ENCODE results near the gene SYAP1. TPM values are rescaled to one million over a fixed set of nuclear protein-coding genes. Genes with fewer than 3 reads are reported as not detected.
"Not testable (repeated sequence)": the region's sequence is repeated elsewhere in the genome, so short reads cannot be mapped to it uniquely, and the experiment has no call there.

SYAP1 gene
- total and polyA plus RNA-seq, 2 donors = 9.5 to 29.9 TPM

DNA sequence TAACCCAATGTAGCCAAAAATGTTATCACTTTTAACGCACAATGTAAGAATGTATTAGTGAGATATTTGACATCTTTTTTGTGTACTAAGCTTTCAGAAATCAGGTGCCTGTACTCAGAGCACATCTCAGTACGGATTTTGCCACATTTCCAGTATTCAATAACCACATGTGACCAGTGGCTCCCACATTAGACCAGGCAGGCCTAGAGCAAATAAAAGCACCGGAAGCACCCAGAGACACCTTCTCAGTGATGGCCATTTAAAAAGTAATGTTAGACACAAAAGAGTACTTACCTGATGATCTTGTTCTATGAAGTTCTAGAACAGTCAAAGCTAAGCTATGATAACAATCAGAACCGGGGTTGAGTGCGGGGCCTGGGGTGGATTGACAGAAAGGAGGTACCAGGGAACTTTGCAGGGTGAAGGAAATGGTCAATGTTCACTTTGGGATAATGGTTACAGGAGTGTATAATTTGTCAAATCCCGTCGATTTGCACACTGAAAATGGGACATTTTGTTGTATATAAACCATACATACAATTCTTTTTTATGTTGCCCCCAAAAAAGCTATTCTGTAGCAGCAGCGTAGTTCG lies 8.1 kb upstream of the SYAP1 start:
- Histone ChIP-seq H3K36me3 (ENCODE audit: insufficient read depth) (no peaks in the 10 kb centered on the region), H3K27ac (ENCODE audit: low read depth) (peak overlapping the region; percentile 91), H3K4me3 (ENCODE audit: low read depth, low read length) (peak overlapping the region; percentile 87), H3K4me1 (ENCODE audit: insufficient read depth) (no peaks in the 10 kb centered on the region)
- WGBS = 33% methylated on average over 9 of the region's 9 CpGs
- no peak for DNase-seq (ENCODE audit: extremely low spot score)

DNA sequence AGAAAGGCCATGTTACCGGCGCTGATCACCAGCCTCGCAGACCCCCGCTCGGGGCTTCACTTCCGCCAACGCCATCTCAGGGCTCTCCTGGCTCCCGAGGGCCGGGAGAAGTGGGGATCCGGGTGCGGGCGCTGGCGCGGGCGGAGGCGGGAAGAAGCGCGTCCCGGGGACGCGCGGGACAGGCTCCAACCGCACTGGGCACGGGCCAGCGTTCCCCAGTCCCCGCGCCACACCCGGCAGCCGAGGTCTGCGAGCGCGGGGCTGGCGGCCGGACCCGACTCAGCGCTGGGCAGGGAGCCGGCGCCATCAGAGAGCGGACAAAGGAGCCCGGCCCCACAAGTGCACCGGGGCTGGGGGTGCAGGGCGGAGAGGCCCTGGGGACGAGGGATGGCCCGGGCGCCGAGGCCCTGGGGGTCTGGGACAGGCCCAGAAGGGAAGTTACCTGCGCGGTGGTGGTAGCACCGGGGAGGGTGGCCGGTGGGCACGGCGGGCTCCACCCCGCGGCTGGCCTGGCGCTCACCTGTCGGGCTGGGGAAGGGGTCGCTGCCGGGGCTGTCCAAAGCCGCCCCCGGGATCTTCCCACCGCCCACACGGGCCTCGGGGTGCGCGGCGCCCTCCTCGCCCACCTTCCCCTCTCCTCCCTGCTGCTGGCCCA lies 7.4 kb upstream of the SYAP1 start:
- peak overlapping the region; percentile 87 for H3K4me3 ChIP-seq (ENCODE audit: low read depth, low read length)
- DNase-seq (ENCODE audit: extremely low spot score) = no peak
- WGBS = under 1% methylated on average over 63 of the region's 67 CpGs
- H3K36me3 ChIP-seq (ENCODE audit: insufficient read depth) = no peaks in the 10 kb centered on the region
- H3K27ac ChIP-seq (ENCODE audit: low read depth) = peak overlapping the region; percentile 91
- H3K4me1 ChIP-seq (ENCODE audit: insufficient read depth) = no peaks in the 10 kb centered on the region

DNA sequence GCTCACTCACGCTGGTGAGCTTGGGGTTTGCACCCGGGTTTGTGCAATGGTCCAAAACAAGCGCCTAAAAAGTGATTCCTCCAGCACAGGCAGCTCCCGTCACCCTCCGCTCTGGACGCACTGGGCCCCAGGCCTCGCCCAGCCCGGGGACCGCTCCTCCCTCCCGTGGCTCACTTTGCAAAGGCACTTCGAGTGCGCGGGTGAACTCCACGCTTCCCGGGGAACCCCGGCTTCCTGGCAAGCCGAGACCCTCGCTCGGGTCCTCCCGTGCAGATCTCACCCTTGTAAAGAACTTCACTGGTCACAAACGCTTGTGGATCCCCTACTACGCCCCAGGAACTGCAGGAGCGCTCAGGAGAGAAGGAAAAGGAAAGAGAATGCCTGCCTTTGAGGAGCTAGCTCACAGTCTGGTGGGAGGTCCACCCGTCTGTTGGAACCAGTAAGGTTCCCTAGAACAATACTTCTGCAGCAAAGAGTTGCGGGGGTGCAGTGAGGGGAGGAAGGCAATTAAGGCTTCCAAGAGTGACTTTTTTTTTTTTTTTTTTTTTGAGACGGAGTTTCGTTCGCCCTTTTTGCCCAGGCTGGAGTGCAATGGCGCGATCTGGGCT lies 6.8 kb upstream of the SYAP1 start, which contains the start of gene CTPS2:
CTPS2 (minus strand) TSS at position 122 of the 608 bp plus-strand sequence. CDS start 9,767 bp downstream, outside the sequence.
- peak within 1 kb of the TSS; percentile 91 for H3K27ac ChIP-seq (ENCODE audit: low read depth)
- H3K4me3 ChIP-seq (ENCODE audit: low read depth, low read length) = peak within 1 kb of the TSS; percentile 87
- no peaks in the 10 kb centered on the region for H3K4me1 ChIP-seq (ENCODE audit: insufficient read depth)
- DNase-seq (ENCODE audit: extremely low spot score) = no peak
- no peaks in the 10 kb centered on the region for H3K36me3 ChIP-seq (ENCODE audit: insufficient read depth)
- 7% methylated on average over 30 of the region's 30 CpGs for WGBS

DNA sequence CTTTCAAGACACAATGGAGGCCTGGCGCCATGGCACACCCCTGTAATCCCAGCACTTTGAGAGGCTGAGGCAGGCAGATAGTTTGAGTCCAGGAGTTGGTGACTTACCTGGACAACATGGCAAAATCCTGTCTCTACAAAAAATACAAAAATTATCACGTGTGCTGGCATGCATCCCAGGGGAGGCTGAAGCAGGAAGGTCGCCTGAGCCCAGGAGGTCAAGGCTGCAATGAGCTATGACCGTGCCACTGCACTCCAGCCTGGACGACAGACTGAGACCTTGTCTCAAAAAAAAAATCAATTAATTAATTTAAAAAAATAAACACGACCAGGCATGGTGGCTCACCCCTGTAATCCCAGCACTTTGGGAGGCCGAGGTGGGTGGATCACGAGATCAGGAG lies 4.9 kb upstream of the SYAP1 start:
- H3K4me3 ChIP-seq (ENCODE audit: low read depth, low read length) = no peak overlapping the region
- 90% methylated on average over 8 of the region's 8 CpGs for WGBS
- no peaks in the 10 kb centered on the region for H3K36me3 ChIP-seq (ENCODE audit: insufficient read depth)
- H3K27ac ChIP-seq (ENCODE audit: low read depth) = no peak overlapping the region
- DNase-seq (ENCODE audit: extremely low spot score) = no peak
- no peaks in the 10 kb centered on the region for H3K4me1 ChIP-seq (ENCODE audit: insufficient read depth)

DNA sequence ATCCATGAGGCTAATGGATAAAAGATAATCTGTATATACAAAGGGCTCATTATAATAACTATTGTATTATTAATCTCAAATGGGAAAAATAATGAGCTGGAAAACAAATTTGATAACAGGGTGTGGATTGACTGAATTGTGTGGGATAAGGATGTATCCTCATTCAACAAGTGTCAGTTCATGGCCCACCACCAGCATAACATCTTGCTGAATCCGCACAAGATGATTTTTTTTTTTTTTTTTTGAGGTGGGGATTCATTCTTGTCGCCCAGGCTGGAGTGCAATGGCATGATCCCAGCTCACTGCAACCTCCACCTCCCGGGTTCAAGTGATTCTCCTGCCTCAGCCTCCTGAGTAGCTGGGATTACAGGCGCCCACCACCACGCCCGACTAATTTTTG lies 3.8 kb upstream of the SYAP1 start:
- not testable (repeated sequence) for DNase-seq (ENCODE audit: extremely low spot score)
- 85% methylated on average over 3 of the region's 6 CpGs for WGBS

DNA sequence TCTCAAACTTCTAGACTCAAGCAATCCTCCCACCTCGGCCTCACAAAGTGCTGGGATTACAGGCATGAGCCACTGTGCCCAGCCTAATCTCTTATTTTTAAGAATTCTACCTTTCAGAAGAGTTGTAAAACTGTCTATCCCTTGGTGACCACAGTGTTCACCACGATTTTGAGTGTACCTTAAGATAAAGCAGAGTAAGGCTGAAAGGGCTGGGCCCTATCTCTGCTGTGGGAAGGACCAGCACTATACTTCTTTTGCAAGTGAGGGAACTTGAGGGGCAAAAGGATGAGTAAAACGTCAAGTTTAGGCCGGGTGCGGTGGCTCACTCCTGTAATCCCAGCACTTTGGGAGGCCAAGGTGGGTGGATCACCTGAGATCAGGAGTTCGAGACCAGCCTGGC lies 3.0 kb upstream of the SYAP1 start:
- H3K27ac ChIP-seq (ENCODE audit: low read depth); H3K36me3 ChIP-seq (ENCODE audit: insufficient read depth); H3K4me3 ChIP-seq (ENCODE audit: low read depth, low read length); DNase-seq (ENCODE audit: extremely low spot score); H3K4me1 ChIP-seq (ENCODE audit: insufficient read depth): not testable (repeated sequence)
- 83% methylated on average over 6 of the region's 6 CpGs for WGBS

More for the DNA sequence above, 3.8 kb upstream of the SYAP1 start:
- H3K4me3 ChIP-seq (ENCODE audit: low read depth, low read length); H3K4me1 ChIP-seq (ENCODE audit: insufficient read depth); H3K27ac ChIP-seq (ENCODE audit: low read depth); H3K36me3 ChIP-seq (ENCODE audit: insufficient read depth): not testable (repeated sequence)

DNA sequence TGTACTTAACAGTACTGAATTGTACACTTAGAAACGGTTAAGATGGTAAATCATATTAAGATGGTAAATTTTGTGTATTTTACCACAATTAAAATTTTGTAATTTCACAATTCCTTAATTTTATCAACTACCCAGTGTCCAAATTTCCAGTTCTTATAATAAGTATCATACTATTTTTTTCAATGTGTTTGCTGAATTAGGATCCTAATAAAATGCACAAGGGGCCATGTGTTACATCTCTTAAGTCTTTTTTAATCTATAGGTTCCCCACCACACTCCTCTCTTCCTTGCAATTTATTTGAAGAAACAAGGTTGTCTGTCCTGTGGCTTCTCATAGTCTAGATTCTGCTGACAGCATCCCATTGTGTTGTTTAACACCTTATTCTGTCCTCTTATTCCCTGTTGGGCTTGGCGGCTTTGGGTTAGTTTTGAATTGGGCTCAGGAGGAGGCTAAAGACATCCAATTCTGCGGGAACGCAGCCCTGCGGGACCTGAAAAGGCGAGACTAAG lies 533 bp upstream of the SYAP1 start:
- 10% methylated on average over 6 of the region's 6 CpGs for WGBS

DNA sequence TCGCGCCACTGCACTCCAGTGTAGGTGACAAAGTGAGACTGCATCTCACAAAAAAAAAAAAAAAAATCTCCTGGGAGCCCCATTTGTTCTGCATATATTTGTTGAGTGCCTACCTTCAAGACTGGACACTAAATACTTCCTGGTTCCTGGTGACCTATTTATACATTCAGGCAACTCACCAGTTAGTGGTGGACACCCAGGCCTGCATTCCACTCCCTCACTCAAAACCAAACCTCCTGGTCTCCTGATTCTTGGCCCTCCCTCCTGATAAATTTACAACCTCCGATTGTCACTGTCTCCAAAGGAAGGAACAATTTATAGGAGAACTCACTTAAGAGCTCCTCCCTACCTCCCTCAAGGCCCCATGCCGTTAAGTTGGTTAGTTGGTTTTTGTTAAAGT lies 3.1 kb downstream of the SYAP1 start:
- 67% methylated on average over 4 of the region's 4 CpGs for WGBS
- Histone ChIP-seq H3K4me1 (ENCODE audit: insufficient read depth) (no peaks in the 10 kb centered on the region), H3K36me3 (ENCODE audit: insufficient read depth) (no peaks in the 10 kb centered on the region), H3K27ac (ENCODE audit: low read depth) (no peak overlapping the region), H3K4me3 (ENCODE audit: low read depth, low read length) (no peak overlapping the region)
- DNase-seq (ENCODE audit: extremely low spot score) = no peak

More for the DNA sequence above, 533 bp upstream of the SYAP1 start:
- Histone ChIP-seq H3K27ac (ENCODE audit: low read depth) (peak overlapping the region; percentile 96), H3K36me3 (ENCODE audit: insufficient read depth) (no peaks in the 10 kb centered on the region), H3K4me3 (ENCODE audit: low read depth, low read length) (peak overlapping the region; percentile 31), H3K4me1 (ENCODE audit: insufficient read depth) (no peaks in the 10 kb centered on the region)
- DNase-seq (ENCODE audit: extremely low spot score) = no peak

DNA sequence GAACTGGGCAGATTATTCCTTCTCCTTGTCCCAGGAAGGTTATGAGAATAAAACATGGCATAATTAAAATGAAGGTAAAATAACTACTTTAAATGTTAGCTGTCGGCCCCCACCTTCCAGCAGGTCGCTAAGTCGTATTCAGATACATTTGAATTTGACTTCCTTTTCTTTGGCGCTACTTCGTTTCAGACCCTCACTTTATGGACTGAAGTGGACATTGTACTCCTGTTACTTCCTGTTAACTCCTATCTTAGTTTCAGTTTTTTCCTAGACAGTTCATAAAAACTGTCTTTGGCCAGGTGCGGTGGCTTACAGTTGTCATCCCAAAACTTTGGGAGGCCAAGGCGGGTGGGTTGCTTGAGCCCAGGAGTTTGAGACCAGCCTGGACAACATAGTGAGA lies 5.7 kb downstream of the SYAP1 start:
- H3K27ac ChIP-seq (ENCODE audit: low read depth) = no peak overlapping the region
- WGBS = 94% methylated on average over 7 of the region's 7 CpGs
- no peak for DNase-seq (ENCODE audit: extremely low spot score)
- H3K36me3 ChIP-seq (ENCODE audit: insufficient read depth) = no peaks in the 10 kb centered on the region
- H3K4me1 ChIP-seq (ENCODE audit: insufficient read depth) = no peaks in the 10 kb centered on the region
- no peak overlapping the region for H3K4me3 ChIP-seq (ENCODE audit: low read depth, low read length)

DNA sequence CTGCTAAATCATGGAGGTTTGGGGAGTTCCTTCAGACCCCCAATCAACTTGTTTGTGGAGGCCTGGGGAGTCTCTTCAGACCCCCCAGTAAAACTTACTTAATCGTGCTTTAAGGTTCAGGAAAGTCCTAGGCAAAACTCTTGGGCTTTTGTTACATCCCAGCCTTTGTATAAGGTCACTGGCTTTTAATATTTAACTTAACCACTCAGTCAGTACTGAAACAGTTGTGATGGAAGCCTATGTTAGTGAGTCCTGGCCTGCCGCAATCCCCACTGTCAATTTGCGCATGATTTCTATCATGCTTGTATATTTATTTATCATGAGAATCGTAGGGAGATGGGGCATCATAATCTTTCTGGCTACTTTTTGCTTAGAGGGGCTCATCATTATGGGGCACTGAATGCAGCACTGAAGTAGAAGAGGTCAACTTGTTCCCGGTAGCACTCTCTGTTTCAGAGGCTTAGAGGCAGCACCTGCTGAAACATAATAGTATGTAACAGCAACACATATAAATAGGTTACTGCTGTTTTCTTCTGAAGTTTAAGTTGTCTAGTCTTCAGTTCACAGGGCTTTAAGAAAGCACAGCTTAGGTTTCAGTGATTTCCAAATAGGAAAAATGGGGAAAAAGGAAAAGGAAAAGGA lies 7.1 kb downstream of the SYAP1 start:
- H3K4me3 ChIP-seq (ENCODE audit: low read depth, low read length); H3K27ac ChIP-seq (ENCODE audit: low read depth); DNase-seq (ENCODE audit: extremely low spot score); H3K4me1 ChIP-seq (ENCODE audit: insufficient read depth); H3K36me3 ChIP-seq (ENCODE audit: insufficient read depth): not testable (repeated sequence)
- WGBS = 87% methylated on average over 5 of the region's 5 CpGs

DNA sequence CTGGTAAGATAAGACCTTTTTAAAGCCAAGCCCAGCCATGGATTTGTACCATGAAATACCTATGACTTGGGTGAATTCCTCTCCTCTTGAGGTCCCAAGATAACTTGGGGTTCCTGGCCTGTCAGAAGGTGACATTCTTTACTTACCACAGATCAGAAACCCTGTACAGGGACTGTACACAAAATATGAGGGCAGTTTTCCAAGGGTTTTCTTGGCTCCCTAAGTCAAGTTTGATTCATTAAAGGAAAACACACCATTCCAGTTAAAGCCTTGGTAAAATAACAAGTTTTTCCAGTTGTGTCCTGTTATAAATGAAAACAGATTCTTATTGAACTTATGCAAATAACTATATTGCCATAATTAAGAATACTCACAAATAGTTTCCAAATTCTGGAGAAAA lies 8.2 kb downstream of the SYAP1 start:
- DNase-seq (ENCODE audit: extremely low spot score) = no peak
- H3K4me1 ChIP-seq (ENCODE audit: insufficient read depth) = no peaks in the 10 kb centered on the region
- no peak overlapping the region for H3K4me3 ChIP-seq (ENCODE audit: low read depth, low read length)
- H3K36me3 ChIP-seq (ENCODE audit: insufficient read depth) = no peaks in the 10 kb centered on the region
- H3K27ac ChIP-seq (ENCODE audit: low read depth) = no peak overlapping the region

DNA sequence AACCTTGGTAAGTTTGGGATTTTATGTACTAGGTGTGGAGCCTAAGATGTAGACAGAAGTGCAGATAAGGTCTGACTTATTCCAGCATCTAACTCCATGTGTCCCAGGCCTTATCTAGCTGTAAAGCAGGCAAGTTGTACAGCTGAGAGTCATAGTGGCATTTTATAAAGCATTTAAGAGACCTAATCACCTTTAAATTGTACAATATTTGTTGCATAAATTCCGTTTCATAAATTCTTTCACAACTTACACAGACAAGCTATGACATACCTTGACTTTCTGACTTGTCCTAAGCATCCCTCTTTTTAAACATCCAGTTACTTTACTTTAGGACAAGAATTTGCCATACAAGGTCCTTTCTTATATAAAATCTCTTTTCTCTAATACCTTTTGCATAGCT lies 11.0 kb downstream of the SYAP1 start:
- no peak overlapping the region for H3K27ac ChIP-seq (ENCODE audit: low read depth)
- no peak for DNase-seq (ENCODE audit: extremely low spot score)
- no peak overlapping the region for H3K4me3 ChIP-seq (ENCODE audit: low read depth, low read length)
- no peaks in the 10 kb centered on the region for H3K36me3 ChIP-seq (ENCODE audit: insufficient read depth)
- no peaks in the 10 kb centered on the region for H3K4me1 ChIP-seq (ENCODE audit: insufficient read depth)
- 98% methylated on average over 1 of the region's 1 CpG for WGBS

DNA sequence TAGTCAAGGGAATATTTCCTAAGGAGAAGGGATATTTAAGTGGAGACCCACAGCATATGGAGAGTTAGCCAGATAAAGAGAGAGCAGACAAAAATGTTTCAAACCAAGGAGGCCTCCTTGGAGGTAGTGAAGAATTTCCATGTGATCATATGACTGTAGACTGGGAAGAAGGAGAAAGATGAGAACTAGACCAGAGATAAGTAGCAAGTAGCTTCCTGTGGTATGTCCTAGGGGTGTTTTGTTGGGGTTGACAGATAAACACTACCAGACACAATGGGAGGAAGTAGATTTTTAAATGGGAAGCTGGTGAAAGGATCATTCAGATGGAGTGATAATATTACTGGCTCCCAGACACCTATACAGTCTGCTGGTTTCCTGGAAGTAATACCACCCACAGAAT lies 13.6 kb downstream of the SYAP1 start:
- no peak overlapping the region for H3K4me3 ChIP-seq (ENCODE audit: low read depth, low read length)
- H3K27ac ChIP-seq (ENCODE audit: low read depth) = no peak overlapping the region
- no peaks in the 10 kb centered on the region for H3K36me3 ChIP-seq (ENCODE audit: insufficient read depth)
- no peaks in the 10 kb centered on the region for H3K4me1 ChIP-seq (ENCODE audit: insufficient read depth)
- DNase-seq (ENCODE audit: extremely low spot score) = no peak

DNA sequence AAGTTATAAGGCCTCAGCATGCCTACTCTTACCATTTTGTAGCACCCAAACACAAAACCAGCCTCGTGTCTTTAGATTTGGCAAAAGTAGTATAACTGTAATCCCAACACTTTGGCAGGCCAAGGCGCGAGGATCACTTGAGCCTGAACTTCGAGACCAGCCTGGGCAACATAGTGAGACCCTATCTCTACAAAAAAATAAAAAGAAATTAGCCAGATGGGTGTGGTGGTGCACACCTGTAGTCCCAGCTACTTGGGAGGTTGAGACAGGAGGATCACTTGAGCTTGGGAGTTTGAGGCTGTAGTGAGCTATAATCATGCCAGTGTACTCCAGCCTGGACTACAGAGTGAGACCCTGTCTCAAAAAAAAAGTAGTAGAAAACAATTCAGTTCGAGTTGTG lies 17.6 kb downstream of the SYAP1 start:
- WGBS = 95% methylated on average over 5 of the region's 5 CpGs
- Histone ChIP-seq H3K4me1 (ENCODE audit: insufficient read depth) (no peaks in the 10 kb centered on the region), H3K4me3 (ENCODE audit: low read depth, low read length) (no peak overlapping the region), H3K27ac (ENCODE audit: low read depth) (no peak overlapping the region), H3K36me3 (ENCODE audit: insufficient read depth) (no peaks in the 10 kb centered on the region)
- no peak for DNase-seq (ENCODE audit: extremely low spot score)
